ENCODE data around the gene NR1H4. TPM values are rescaled to one million over a fixed set of nuclear protein-coding genes. Genes with fewer than 3 reads are reported as not detected.
"Not testable (repeated sequence)": the region's sequence is repeated elsewhere in the genome, so short reads cannot be mapped to it uniquely, and the experiment has no call there.

Gene NR1H4
- total RNA-seq, 1 donor, result not detected

- DNase-seq (ENCODE audit: low read depth in 2 of 3, low spot score in 2 of 3), result no peak
These were observed 5.5 kb upstream of the NR1H4 start for GRCh38 chr12:100468126-100468525.

GRCh38 chr12:100472325-100472724 lies 1.3 kb upstream of the NR1H4 start:
- no peak for DNase-seq (ENCODE audit: low read depth in 2 of 3, low spot score in 2 of 3)

DNA sequence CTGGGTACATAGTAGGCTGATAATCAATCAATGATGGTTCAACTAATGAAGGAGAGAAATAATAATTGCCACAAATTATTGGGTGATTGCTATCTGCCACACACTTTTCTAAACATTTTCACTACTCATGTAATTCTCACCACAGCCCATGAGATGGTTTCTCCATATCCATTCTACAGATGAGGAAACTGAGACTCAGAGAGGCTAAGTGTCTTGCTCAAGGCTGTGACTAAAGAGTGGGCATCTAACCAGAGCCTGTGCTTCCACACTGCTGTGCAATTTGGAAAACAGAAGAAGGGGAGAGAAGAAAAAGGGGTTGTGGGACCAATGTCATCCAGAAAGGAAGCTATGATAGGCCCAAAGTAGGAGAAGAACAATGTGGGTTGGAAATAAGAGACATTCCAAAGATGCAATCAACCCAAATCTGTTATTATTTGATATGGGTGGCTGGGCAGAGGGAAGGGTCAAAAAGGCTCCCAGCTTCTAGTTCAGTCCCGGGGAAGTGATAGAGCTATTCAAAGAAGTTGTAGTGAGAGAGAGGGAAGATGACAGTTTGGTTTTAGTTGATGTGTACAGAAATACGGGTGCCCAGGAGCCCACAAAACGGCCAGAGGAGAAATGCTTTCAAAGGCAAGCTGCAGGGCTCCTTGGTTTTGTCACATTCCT lies 483 bp upstream of the NR1H4 start:
- DNase-seq (ENCODE audit: low read depth in 2 of 3, low spot score in 2 of 3), result no peak

GRCh38 chr12:100474617-100475016 lies 951 bp downstream of the NR1H4 start:
- DNase-seq (ENCODE audit: low read depth in 2 of 3, low spot score in 2 of 3), result no peak

- DNase-seq (ENCODE audit: low read depth in 2 of 3, low spot score in 2 of 3), result no peak
These were observed 2.5 kb downstream of the NR1H4 start for GRCh38 chr12:100476013-100476751.

GRCh38 chr12:100481021-100481420 lies 7.4 kb downstream of the NR1H4 start:
- DNase-seq (ENCODE audit: low read depth in 2 of 3, low spot score in 2 of 3), result no peak

GRCh38 chr12:100484183-100484886 lies 10.7 kb downstream of the NR1H4 start:
- no peak for DNase-seq (ENCODE audit: low read depth in 2 of 3, low spot score in 2 of 3)

GRCh38 chr12:100484891-100485471 lies 11.3 kb downstream of the NR1H4 start:
- DNase-seq (ENCODE audit: low read depth in 2 of 3, low spot score in 2 of 3), result no peak

GRCh38 chr12:100485983-100486382 lies 12.3 kb downstream of the NR1H4 start:
- DNase-seq (ENCODE audit: low read depth in 2 of 3, low spot score in 2 of 3), result no peak

GRCh38 chr12:100489251-100489820 lies 15.7 kb downstream of the NR1H4 start:
- no peak for DNase-seq (ENCODE audit: low read depth in 2 of 3, low spot score in 2 of 3)

DNA sequence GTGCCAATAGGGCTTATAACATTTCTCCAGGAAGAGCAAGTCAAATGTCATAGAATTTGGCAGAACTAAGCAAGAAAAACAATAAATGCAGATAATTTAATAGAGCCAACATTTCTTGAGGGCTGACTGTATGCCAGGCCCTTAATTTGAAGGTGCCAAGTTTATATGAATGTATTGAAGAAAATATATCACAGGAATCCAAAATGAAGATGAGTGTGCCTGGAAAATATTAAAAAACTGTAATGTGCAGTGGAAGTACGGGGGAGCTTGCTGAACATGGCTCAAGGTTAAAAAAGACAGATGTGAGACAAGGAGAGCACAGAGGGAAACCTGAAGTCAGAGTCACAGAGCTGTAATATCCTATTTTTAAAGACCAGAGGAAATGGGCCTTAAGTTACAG lies 16.4 kb downstream of the NR1H4 start:
- no peak for DNase-seq (ENCODE audit: low read depth in 2 of 3, low spot score in 2 of 3)

- DNase-seq (ENCODE audit: low read depth in 2 of 3, low spot score in 2 of 3), result no peak
These were observed 17.4 kb downstream of the NR1H4 start for GRCh38 chr12:100491104-100491503.

DNA sequence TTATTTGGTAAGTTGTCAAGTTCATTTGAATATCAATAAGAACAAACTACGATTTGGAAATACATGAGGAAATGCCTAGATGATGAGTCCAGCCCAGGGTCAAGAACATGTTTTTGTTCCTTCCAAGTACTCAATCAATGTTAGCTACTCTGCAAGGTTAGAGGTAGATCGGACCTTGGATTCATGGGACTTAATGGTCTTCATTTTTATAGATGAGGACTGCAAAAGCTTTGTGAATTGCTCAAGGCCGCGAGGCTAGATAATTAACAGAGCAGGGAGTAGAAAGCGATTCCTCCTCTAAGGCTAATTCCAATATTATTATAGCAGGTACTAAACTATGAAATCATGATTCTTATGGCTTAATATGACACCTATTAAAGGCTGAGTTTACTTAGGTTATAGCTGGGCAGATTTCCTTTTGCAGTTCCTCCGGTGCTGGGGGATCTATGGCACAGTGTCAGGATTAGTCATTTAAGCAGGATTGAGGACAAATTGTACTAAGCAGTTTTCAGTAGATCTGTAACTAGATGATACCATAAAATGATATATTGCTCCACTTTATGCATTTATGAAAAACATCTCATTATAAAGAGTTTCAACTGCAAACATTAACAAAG lies 19.8 kb downstream of the NR1H4 start:
- no peak for DNase-seq (ENCODE audit: low read depth in 2 of 3, low spot score in 2 of 3)

GRCh38 chr12:100494026-100494425 lies 20.4 kb downstream of the NR1H4 start:
- no peak for DNase-seq (ENCODE audit: low read depth in 2 of 3, low spot score in 2 of 3)

DNA sequence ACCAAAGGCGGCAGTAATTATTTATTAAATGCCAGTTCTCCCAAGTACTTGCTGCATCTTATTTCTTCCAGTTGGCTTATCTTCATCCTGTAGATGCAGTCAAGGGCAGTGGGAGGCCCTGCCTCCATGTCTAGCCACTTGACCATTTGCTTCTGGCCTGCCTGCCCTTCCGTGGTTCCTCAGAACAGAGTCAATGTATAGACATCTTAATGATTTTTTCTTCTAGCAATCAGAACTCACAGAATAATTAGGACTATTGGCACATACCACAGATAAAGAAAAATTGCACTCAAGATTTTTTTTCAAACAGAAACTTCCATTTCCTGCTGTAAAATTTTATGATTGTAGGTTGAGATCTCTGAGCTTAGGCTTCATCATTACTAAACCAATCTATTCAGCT lies 20.9 kb downstream of the NR1H4 start:
- DNase-seq (ENCODE audit: low read depth in 2 of 3, low spot score in 2 of 3), result no peak

GRCh38 chr12:100497105-100497795 lies 23.6 kb downstream of the NR1H4 start:
- no peak for DNase-seq (ENCODE audit: low read depth in 2 of 3, low spot score in 2 of 3)

GRCh38 chr12:100498141-100498540 lies 24.5 kb downstream of the NR1H4 start:
- no peak for DNase-seq (ENCODE audit: low read depth in 2 of 3, low spot score in 2 of 3)

- no peak for DNase-seq (ENCODE audit: low read depth in 2 of 3, low spot score in 2 of 3)
These were observed 25.8 kb downstream of the NR1H4 start for GRCh38 chr12:100499416-100499815.

GRCh38 chr12:100502718-100503117 lies 29.1 kb downstream of the NR1H4 start:
- not testable (repeated sequence) for DNase-seq (ENCODE audit: low read depth in 2 of 3, low spot score in 2 of 3)

DNA sequence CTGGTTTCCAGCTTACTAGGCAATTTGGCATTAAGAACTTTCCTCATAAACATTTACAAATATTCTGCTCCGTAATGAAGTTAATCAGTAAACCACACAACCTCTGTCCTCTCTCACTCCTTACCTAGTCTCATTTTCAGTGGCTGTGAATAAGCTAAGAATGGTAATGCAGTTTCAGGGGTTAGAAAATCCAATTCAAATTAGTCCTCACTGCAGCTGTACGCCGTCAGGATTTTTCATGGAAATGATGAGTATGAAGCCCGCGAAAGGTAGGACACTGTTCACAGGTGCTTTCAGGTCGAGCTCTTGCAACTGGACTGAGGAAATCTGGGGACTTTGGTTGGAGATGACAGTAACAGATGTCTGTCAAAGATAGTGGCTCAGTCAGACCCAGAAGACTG lies 29.6 kb downstream of the NR1H4 start:
- no peak for DNase-seq (ENCODE audit: low read depth in 2 of 3, low spot score in 2 of 3)

Measured in hematopoietic multipotent progenitor cell (in vitro differentiated cells).